Trophoblast cell (in vitro differentiated cells and primary cell): ENCODE results near the gene HOXC6.
A peak's percentile ranks its signal among the peaks of the same experiment; 100 is the strongest.

Source experiments
- DNase-seq, 2 donors: peaks; one replicate each; pipeline ENCODE4 v3.0.0-alpha.2; 2016
- H2AFZ ChIP-seq: 2 replicates; pipeline ENCODE4 v1.6.1; 2013; ENCODE audit warnings: low read length, moderate library complexity, mild to moderate bottlenecking; ENCODE audit not compliant: insufficient read depth, poor library complexity
- H2AK5ac ChIP-seq: 2 replicates; pipeline ENCODE4 v1.6.1; 2013; ENCODE audit warnings: mild to moderate bottlenecking, low read length
- H2BK120ac ChIP-seq: 2 replicates; pipeline ENCODE4 v1.6.1; 2013; ENCODE audit warnings: low read length, mild to moderate bottlenecking, moderate library complexity; ENCODE audit not compliant: insufficient read depth, poor library complexity
- H2BK12ac ChIP-seq: 2 replicates; pipeline ENCODE4 v1.6.1; 2013; ENCODE audit warnings: mild to moderate bottlenecking, low read length, moderate library complexity
- H2BK5ac ChIP-seq: 2 replicates; pipeline ENCODE4 v1.6.1; 2013; ENCODE audit warnings: low read length, low read depth, moderate library complexity, mild to moderate bottlenecking; ENCODE audit not compliant: poor library complexity
- H3K14ac ChIP-seq: 2 replicates; pipeline ENCODE4 v1.6.1; 2013; ENCODE audit warnings: mild to moderate bottlenecking, low read length
- H3K18ac ChIP-seq: 2 replicates; pipeline ENCODE4 v1.6.1; 2013; ENCODE audit warnings: mild to moderate bottlenecking, low read length
- H3K23ac ChIP-seq: 2 replicates; pipeline ENCODE4 v1.6.1; 2013; ENCODE audit warnings: low read length
- H3K27ac ChIP-seq: 2 replicates; pipeline ENCODE4 v1.5.1; 2013; ENCODE audit warnings: low read depth, mild to moderate bottlenecking, inconsistent platforms, low read length, moderate library complexity
- H3K27me3 ChIP-seq: 2 replicates; pipeline ENCODE4 v1.6.1; 2013; ENCODE audit warnings: inconsistent platforms, mild to moderate bottlenecking, low read length, moderate library complexity; ENCODE audit not compliant: insufficient read depth
- H3K36me3 ChIP-seq, 2 experiments: 1 replicate in 1 of 2; 2 replicates in 1 of 2; pipeline ENCODE4 v1.6.1; 2013; ENCODE audit warnings: low read length in 2 of 2, mild to moderate bottlenecking in 2 of 2, moderate library complexity in 1 of 2; ENCODE audit not compliant: insufficient read depth in 2 of 2, control insufficient read depth in 1 of 2
- H3K4ac ChIP-seq: 2 replicates; pipeline ENCODE4 v1.6.1; 2013; ENCODE audit warnings: low read depth, mild to moderate bottlenecking, low read length, moderate library complexity
- H3K4me1 ChIP-seq, 2 experiments: 1 replicate in 1 of 2; 2 replicates in 1 of 2; pipeline ENCODE4 v1.6.1; 2013; ENCODE audit warnings: low read length in 2 of 2, mild to moderate bottlenecking in 2 of 2, moderate library complexity in 1 of 2; ENCODE audit not compliant: insufficient read depth in 2 of 2, control insufficient read depth in 1 of 2
- H3K4me2 ChIP-seq: 2 replicates; pipeline ENCODE4 v1.6.1; 2013; ENCODE audit warnings: inconsistent platforms, mild to moderate bottlenecking, low read length, moderate library complexity
- H3K4me3 ChIP-seq: 2 replicates; pipeline ENCODE4 v1.5.1; 2013; ENCODE audit warnings: mild to moderate bottlenecking, low read depth, low read length, inconsistent platforms
- H3K79me1 ChIP-seq: one replicate; pipeline ENCODE4 v1.6.1; 2013; ENCODE audit warnings: low read length
- H3K79me2 ChIP-seq: 2 replicates; pipeline ENCODE4 v1.6.1; 2013; ENCODE audit warnings: low read length, mild to moderate bottlenecking; ENCODE audit not compliant: control insufficient read depth, insufficient read depth, poor library complexity
- H3K9ac ChIP-seq: 2 replicates; pipeline ENCODE4 v1.6.1; 2013; ENCODE audit warnings: mild to moderate bottlenecking, low read length
- H3K9me3 ChIP-seq: 2 replicates; pipeline ENCODE4 v1.6.1; 2013; ENCODE audit warnings: low read depth, mild to moderate bottlenecking, control low read depth, inconsistent platforms, low read length; ENCODE audit not compliant: insufficient read depth
- H4K12ac ChIP-seq: 2 replicates; pipeline ENCODE4 v1.6.1; 2013; ENCODE audit warnings: low read depth, mild to moderate bottlenecking, low read length, moderate library complexity
- H4K8ac ChIP-seq: 2 replicates; pipeline ENCODE4 v1.6.1; 2013; ENCODE audit warnings: low read depth, mild to moderate bottlenecking, low read length, moderate library complexity
- H4K91ac ChIP-seq: one replicate; pipeline ENCODE4 v1.6.1; 2013; ENCODE audit warnings: low read depth, mild to moderate bottlenecking, low read length, moderate library complexity
- WGBS: extraction: QIAGEN DNeasy Blood & Tissue Kit; methylation state at CpG from one replicate; pipeline ENCODE4 v1.1.7; 2013; ENCODE audit warnings: missing lambda C conversion rate; ENCODE audit not compliant: insufficient read length, insufficient coverage; ENCODE audit errors: extremely low coverage; 5-methylcytosine and 5-hydroxymethylcytosine counted together

HOXC6 gene

DNA sequence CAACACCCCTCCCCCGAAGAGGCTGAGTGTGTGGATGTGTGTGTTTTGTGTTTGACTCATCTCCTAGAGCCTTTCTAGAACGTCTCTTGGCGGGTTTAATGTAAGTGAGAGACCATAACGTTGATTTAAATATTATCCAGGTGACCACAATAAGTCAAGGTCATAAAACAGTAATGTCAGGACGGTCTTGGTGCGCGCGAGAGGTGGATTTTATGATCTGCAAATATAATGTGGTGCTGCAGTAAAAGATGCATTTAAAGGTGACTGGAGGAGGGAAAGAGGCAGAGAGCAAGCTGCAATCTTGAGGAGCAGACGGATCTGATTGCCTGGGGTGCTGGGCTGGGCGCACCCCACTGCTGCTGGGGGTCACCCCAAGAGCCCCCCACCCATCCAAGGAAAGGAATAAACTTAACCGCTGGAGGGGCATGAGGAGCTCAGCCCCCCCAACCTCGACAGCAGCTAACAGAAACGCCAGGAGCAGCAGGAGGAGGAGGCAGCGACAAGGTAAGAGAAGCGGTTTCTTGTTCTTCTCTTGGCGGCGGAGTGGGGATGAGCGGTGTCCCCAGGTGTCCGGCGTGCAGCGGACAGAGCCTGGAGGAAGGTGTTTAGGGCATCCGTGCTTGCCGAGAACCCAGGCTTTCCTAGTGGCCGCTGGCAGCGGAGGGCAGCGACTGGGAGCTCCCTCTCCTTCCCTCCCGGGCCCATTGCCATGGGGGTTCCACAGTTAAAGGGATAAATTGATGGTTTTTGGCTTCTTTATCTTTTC, 37.7 kb upstream of the HOXC6 start:
- Histone ChIP-seq H2AK5ac (no peak overlapping the region), H4K12ac (no peak overlapping the region), H4K8ac (no peak overlapping the region), H4K91ac (no peak overlapping the region), H3K4ac (no peak overlapping the region), H3K27ac (no peak overlapping the region), H3K27me3 (peaks cover 92% of the 10 kb centered on the region), H3K14ac (no peak overlapping the region), H3K18ac (no peak overlapping the region), H3K36me3 (no peaks in the 10 kb centered on the region), H3K23ac (no peak overlapping the region), H2BK120ac (no peak overlapping the region), H3K4me1 (peaks cover 0 to 5% of the 10 kb centered on the region in 2 experiments), H2AFZ (no peak overlapping the region), H2BK5ac (no peak overlapping the region), H3K4me2 (no peak overlapping the region), H2BK12ac (no peak overlapping the region), H3K9ac (no peak overlapping the region), H3K9me3 (peaks cover 20% of the 10 kb centered on the region), H3K4me3 (no peak overlapping the region), H3K79me1 (no peaks in the 10 kb centered on the region), H3K79me2 (no peaks in the 10 kb centered on the region)
- DNase-seq = no peak
- no CpG with 5 or more reads among the region's 27 CpGs for WGBS

DNA sequence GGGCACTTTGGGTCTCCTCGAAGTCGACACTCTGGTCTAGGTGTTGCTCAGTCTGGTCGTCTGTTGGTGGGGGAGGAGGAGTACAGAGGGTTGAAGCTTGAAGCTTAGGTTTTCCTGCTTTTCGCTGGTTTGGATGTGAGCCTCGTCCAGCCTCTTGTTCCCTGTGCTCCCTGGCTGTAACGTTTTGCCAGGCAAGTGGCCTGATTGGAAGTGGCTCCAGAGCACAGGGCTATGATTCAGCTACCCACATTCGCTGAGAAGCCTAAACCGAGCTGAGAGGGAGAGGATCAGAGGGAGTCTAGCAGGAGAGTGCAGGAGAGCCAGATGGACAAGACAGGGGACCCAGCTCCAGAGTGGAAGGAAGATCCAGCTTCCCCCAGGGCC, 37.2 kb upstream of the HOXC6 start:
- H3K9ac ChIP-seq = no peak overlapping the region
- H2BK5ac ChIP-seq = no peak overlapping the region
- no peak overlapping the region for H3K18ac ChIP-seq
- no peak overlapping the region for H2BK12ac ChIP-seq
- no peak overlapping the region for H4K12ac ChIP-seq
- peaks cover 0 to 8% of the 10 kb centered on the region in 2 experiments for H3K4me1 ChIP-seq
- H3K4me2 ChIP-seq = no peak overlapping the region
- no peak overlapping the region for H4K8ac ChIP-seq
- no peak overlapping the region for H2BK120ac ChIP-seq
- peaks cover 92% of the 10 kb centered on the region for H3K27me3 ChIP-seq
- no peaks in the 10 kb centered on the region for H3K36me3 ChIP-seq
- no peak overlapping the region for H3K4me3 ChIP-seq
- peak; percentile 23 to 40 for DNase-seq
- no peak overlapping the region for H3K14ac ChIP-seq
- H3K9me3 ChIP-seq = peaks cover 17% of the 10 kb centered on the region
- H2AK5ac ChIP-seq = no peak overlapping the region
- no peaks in the 10 kb centered on the region for H3K79me1 ChIP-seq
- H2AFZ ChIP-seq = no peak overlapping the region
- H4K91ac ChIP-seq = no peak overlapping the region
- H3K23ac ChIP-seq = no peak overlapping the region
- no peaks in the 10 kb centered on the region for H3K79me2 ChIP-seq
- H3K4ac ChIP-seq = no peak overlapping the region
- no CpG with 5 or more reads among the region's 8 CpGs for WGBS
- no peak overlapping the region for H3K27ac ChIP-seq

DNA sequence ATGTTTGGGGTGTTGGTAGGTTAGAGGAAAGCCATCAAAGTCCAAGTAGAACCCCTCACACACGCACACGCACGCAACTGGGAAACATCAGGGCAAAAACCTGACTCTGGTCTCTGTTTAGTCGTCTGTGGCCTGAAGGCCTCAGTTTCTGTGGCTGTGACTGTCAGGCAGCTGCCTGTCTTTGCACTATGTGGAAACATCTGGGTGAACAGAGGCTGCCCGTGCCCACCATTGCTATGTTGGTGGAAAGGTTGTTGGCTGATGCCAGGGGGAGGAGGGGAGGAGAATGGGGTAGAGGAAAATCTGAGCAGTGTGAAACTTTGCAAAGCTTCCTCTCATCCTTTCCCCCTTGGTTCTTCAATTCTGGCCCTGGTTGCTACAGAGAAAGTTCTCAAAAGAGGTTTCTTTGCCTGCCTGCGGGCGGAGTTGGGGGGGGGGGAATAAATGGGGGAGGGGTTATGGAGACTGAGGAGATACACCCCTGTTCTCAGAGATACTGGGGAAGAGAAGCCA, 35.8 kb upstream of the HOXC6 start:
- WGBS = no CpG with 5 or more reads among the region's 7 CpGs
- H3K27me3 ChIP-seq = peaks cover 92% of the 10 kb centered on the region
- H3K4me1 ChIP-seq = peaks cover 0 to 8% of the 10 kb centered on the region in 2 experiments
- H3K23ac ChIP-seq = no peak overlapping the region
- H2BK12ac ChIP-seq = no peak overlapping the region
- H3K4me2 ChIP-seq = no peak overlapping the region
- H4K12ac ChIP-seq = no peak overlapping the region
- no peak overlapping the region for H2BK120ac ChIP-seq
- H4K8ac ChIP-seq = no peak overlapping the region
- H3K9me3 ChIP-seq = peaks cover 13% of the 10 kb centered on the region
- no peak for DNase-seq
- H4K91ac ChIP-seq = no peak overlapping the region
- no peak overlapping the region for H3K4ac ChIP-seq
- no peaks in the 10 kb centered on the region for H3K36me3 ChIP-seq
- no peaks in the 10 kb centered on the region for H3K79me2 ChIP-seq
- H3K4me3 ChIP-seq = no peak overlapping the region
- H3K79me1 ChIP-seq = no peaks in the 10 kb centered on the region
- no peak overlapping the region for H3K27ac ChIP-seq
- no peak overlapping the region for H2BK5ac ChIP-seq
- H3K9ac ChIP-seq = no peak overlapping the region
- H2AFZ ChIP-seq = no peak overlapping the region
- H3K18ac ChIP-seq = no peak overlapping the region
- H2AK5ac ChIP-seq = no peak overlapping the region
- H3K14ac ChIP-seq = no peak overlapping the region

DNA sequence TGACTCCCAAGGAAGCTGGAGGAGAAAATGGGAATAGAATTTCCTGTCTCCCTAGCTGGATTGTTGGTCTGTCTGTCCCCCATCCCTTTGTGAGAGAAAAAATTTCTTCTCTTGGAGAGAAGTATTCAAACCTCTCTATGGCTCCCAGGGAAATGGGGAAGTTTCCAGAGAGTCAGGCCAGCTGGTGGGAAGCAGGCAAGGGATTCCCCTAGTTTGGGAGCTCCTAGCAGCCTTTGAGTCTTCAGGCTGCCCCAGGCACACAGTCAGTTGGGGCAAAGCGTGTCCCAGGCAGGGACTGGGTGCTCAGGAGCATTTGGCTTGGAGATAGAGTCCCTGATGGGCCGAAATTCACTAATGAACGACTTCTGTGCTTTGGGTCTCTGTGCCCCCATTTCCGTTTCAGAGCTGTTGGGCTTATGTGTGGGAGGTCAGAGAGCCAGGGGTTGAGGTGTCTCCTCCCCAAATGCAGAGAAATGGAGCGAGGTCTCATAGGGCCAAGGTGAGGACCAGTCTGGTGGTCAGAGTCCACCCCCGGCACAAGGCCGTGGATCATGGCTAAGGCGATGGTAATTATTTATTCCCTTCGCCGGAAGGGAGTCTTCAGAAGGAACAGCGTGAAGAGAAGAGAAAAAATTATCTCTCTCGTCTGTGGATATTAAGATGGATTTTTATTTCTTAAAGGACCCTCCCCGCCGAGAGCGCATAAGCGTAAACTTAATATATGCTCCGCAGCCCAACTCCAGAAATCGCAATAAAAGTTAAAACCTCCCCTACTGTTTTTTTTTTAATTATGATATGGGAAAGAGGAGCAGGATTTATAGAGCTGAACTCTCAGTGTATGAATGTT, 34.9 kb upstream of the HOXC6 start:
- Histone ChIP-seq H3K9me3 (peaks cover 15% of the 10 kb centered on the region), H3K79me1 (no peaks in the 10 kb centered on the region), H3K79me2 (no peaks in the 10 kb centered on the region), H3K4me1 (peaks cover 0 to 8% of the 10 kb centered on the region in 2 experiments), H3K4me2 (no peak overlapping the region), H2AFZ (no peak overlapping the region), H2AK5ac (no peak overlapping the region), H3K27me3 (peaks cover 92% of the 10 kb centered on the region), H3K4ac (no peak overlapping the region), H3K14ac (no peak overlapping the region), H2BK12ac (no peak overlapping the region), H3K27ac (no peak overlapping the region), H3K36me3 (no peaks in the 10 kb centered on the region), H4K91ac (no peak overlapping the region), H2BK120ac (no peak overlapping the region), H3K23ac (no peak overlapping the region), H3K4me3 (no peak overlapping the region), H4K12ac (no peak overlapping the region), H2BK5ac (no peak overlapping the region), H3K18ac (no peak overlapping the region), H3K9ac (no peak overlapping the region), H4K8ac (no peak overlapping the region)
- no peak for DNase-seq
- no CpG with 5 or more reads among the region's 18 CpGs for WGBS
